ENCODE results near the gene RNF152. TPM values are rescaled to one million over a fixed set of nuclear protein-coding genes. Genes with fewer than 3 reads are reported as not detected.

Gene RNF152
- total and polyA plus RNA-seq, 8 donors, result 11.0 to 17.3 (median 14.5) TPM

GRCh38 chr18:61931654-61932379 is 39.0 kb upstream of the RNF152 start:
- no peak overlapping the region for H3K27ac ChIP-seq
- intact Hi-C loops (cut with DNase I), result no loop called here
- no peaks in the 10 kb centered on the region for H3K27me3 ChIP-seq
- no peak overlapping the region for H3K4me3 ChIP-seq
- DNase-seq (no peak), ATAC-seq (no peak)
- TF ChIP-seq CTCF (IDR thresholded peaks at IDR 0.05), result no peak
- peaks cover 0 to 9% of the 10 kb centered on the region in 2 donors for H3K9me3 ChIP-seq
- H3K36me3 ChIP-seq, result no peaks in the 10 kb centered on the region
- H3K4me1 ChIP-seq, result no peaks in the 10 kb centered on the region

- intact Hi-C loops (cut with DNase I), result no loop called here
- ATAC-seq (no peak), DNase-seq (no peak)
- Histone ChIP-seq H3K4me1 (no peaks in the 10 kb centered on the region), H3K36me3 (no peaks in the 10 kb centered on the region), H3K27ac (no peak overlapping the region), H3K4me3 (no peak overlapping the region), H3K9me3 (peaks cover 0 to 9% of the 10 kb centered on the region in 2 donors), H3K27me3 (no peaks in the 10 kb centered on the region)
- no peak for TF ChIP-seq CTCF (IDR thresholded peaks at IDR 0.05)
These were observed 37.3 kb upstream of the RNF152 start for GRCh38 chr18:61929881-61930640.

- no peaks in the 10 kb centered on the region for H3K27me3 ChIP-seq
- no peak for TF ChIP-seq CTCF (IDR thresholded peaks at IDR 0.05)
- no peaks in the 10 kb centered on the region for H3K4me1 ChIP-seq
- ATAC-seq, result no peak
- H3K36me3 ChIP-seq, result no peaks in the 10 kb centered on the region
- H3K4me3 ChIP-seq, result no peak overlapping the region
- intact Hi-C loops (cut with DNase I), result no loop called here
- DNase-seq, result no peak
- H3K9me3 ChIP-seq, result peaks cover 0 to 9% of the 10 kb centered on the region in 2 donors
- H3K27ac ChIP-seq, result no peak overlapping the region
These were observed 33.7 kb upstream of the RNF152 start for GRCh38 chr18:61926532-61926931.

GRCh38 chr18:61924550-61924949 is 31.7 kb upstream of the RNF152 start:
- H3K4me3 ChIP-seq, result no peak overlapping the region
- H3K4me1 ChIP-seq, result no peaks in the 10 kb centered on the region
- no peaks in the 10 kb centered on the region for H3K36me3 ChIP-seq
- H3K27ac ChIP-seq, result no peak overlapping the region
- DNase-seq (no peak), ATAC-seq (no peak)
- intact Hi-C loops (cut with DNase I), result no loop called here
- no peak for TF ChIP-seq CTCF (IDR thresholded peaks at IDR 0.05)
- no peaks in the 10 kb centered on the region for H3K27me3 ChIP-seq
- peaks cover 0 to 9% of the 10 kb centered on the region in 2 donors for H3K9me3 ChIP-seq

GRCh38 chr18:61922435-61922834 is 29.6 kb upstream of the RNF152 start:
- no peaks in the 10 kb centered on the region for H3K27me3 ChIP-seq
- no peak overlapping the region for H3K4me3 ChIP-seq
- peaks cover 0 to under 1% of the 10 kb centered on the region in 2 donors for H3K9me3 ChIP-seq
- intact Hi-C loops (cut with DNase I), result no loop called here
- H3K36me3 ChIP-seq, result no peaks in the 10 kb centered on the region
- DNase-seq (no peak), ATAC-seq (no peak)
- no peaks in the 10 kb centered on the region for H3K4me1 ChIP-seq
- no peak overlapping the region for H3K27ac ChIP-seq
- no peak for TF ChIP-seq CTCF (IDR thresholded peaks at IDR 0.05)

Measured in left lung (tissue), 10 donors.